ENCODE results near the gene CACNA1S.

- TF ChIP-seq, protein P1, sequence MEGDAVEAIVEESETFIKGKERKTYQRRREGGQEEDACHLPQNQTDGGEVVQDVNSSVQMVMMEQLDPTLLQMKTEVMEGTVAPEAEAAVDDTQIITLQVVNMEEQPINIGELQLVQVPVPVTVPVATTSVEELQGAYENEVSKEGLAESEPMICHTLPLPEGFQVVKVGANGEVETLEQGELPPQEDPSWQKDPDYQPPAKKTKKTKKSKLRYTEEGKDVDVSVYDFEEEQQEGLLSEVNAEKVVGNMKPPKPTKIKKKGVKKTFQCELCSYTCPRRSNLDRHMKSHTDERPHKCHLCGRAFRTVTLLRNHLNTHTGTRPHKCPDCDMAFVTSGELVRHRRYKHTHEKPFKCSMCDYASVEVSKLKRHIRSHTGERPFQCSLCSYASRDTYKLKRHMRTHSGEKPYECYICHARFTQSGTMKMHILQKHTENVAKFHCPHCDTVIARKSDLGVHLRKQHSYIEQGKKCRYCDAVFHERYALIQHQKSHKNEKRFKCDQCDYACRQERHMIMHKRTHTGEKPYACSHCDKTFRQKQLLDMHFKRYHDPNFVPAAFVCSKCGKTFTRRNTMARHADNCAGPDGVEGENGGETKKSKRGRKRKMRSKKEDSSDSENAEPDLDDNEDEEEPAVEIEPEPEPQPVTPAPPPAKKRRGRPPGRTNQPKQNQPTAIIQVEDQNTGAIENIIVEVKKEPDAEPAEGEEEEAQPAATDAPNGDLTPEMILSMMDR (IDR thresholded peaks at IDR 0.05) = no peak
- no peak for TF ChIP-seq REST (IDR thresholded peaks at IDR 0.05; ENCODE audit: insufficient read depth in 1 of 2, low read depth in 2 of 2, low read length in 1 of 2)
These were observed 44.6 kb upstream of the CACNA1S start for GRCh38 chr1:201156819-201157218.

Data from Panc1 (cell line).